GM18499 (cell line): ENCODE data around the gene HAAO.

ENCODE experiments used
- ATAC-seq: cut with Tn5 transposase; IDR thresholded peaks from one replicate; pipeline ENCODE4 v1.9.1; 2021; ENCODE audit warnings: moderate number of reproducible peaks; ENCODE audit not compliant: insufficient read depth, unreplicated experiment

Gene HAAO

DNA sequence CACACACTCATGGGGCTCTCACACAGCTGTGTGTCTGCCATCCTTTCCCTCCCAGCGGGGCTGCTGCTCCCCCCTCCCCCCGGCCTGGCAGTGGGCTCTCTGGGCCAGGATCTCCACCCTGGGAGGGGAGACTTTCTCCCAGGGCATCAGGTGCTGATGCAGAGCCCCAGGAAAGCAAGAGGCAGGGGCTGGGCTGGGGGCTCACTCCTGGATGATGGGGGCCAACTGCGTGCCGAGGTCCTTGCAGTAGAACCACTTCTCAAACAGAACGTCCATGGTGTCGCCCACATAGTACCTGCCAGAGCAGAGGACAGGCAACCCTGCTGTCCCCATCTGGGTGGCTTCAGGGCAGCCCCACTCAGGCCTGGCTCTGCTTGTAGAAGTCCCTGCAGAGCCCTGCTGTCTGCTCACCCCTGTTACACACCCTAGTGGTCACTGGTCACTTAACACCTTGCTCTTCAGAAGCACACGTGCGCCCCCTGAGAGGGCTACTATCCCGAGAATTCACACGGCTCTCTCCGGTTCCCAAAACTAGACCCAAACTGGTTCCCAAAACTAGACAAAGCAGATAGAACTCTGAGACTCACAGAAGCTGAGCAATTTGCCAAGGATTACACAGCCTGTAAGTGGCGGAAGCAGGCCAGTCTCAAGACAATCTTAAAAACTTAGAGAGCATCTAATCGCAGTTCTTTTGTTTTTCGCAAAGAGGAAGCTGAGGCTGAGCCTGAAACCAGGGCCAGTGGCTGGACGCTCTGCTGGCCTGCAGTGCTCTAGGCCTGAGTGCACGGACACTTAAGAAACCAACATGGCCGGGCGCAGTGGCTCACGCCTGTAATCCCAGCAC, 21.9 kb downstream of the HAAO start:
- no peak for ATAC-seq

DNA sequence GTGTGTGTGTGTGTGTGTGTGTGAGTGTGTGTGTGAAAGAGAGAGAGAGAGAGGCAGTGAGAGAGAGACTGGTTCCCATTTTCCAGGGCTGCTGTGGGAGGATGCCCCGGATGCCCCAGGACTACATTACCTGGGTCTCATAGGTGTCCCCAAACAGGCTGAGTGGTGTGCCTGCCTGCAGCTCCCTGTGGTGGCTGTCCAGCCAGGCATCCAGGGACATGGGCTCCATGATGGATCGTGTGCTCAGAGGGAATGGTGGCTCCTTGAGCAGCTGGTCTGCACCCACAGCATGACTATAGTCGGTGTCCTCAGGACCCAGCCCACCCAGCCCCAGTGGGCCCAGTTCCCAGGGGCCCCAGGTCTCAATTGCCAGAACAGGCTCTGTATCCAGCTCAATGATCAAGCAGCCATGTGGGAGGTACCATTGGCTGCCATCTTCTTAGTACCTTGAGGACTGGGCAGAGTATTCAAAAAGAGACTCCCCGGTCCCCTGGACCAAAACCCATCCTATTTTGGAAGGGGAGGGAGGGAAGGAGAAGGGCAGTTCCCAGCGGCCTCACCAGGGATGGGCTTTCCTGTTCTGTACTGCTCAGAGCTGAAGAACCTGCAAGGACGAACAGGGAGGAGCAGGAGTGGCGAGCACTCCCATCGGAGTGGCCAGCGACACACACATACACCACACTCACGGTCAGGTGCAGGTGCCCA, 22.6 kb downstream of the HAAO start:
- ATAC-seq = no peak

DNA sequence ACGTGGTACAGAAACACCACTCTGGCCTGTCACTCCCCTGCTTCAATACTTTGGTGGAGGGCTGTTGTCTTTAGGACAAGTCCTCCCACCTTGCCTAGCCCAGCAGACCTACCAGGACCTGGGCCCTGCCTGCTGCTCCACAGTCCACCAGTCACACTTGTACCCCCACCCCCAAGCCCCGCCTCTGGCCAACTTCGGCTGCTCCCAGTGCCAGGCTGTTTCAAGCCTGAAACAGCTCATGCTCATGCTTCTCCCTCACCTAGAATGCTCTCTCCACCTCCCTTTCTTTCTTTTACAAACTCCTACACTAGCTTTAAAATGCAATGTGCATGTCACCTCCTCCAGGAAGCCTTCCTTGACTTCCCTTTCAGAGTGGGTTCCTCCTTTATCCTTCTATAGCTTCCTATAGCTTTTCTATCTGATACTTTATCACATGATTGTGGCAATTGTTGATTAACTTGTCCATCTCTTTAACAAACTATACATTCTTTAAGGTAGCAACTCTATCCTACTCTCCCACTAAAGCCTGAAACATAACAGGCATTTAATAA, 23.6 kb downstream of the HAAO start:
- ATAC-seq = no peak

DNA sequence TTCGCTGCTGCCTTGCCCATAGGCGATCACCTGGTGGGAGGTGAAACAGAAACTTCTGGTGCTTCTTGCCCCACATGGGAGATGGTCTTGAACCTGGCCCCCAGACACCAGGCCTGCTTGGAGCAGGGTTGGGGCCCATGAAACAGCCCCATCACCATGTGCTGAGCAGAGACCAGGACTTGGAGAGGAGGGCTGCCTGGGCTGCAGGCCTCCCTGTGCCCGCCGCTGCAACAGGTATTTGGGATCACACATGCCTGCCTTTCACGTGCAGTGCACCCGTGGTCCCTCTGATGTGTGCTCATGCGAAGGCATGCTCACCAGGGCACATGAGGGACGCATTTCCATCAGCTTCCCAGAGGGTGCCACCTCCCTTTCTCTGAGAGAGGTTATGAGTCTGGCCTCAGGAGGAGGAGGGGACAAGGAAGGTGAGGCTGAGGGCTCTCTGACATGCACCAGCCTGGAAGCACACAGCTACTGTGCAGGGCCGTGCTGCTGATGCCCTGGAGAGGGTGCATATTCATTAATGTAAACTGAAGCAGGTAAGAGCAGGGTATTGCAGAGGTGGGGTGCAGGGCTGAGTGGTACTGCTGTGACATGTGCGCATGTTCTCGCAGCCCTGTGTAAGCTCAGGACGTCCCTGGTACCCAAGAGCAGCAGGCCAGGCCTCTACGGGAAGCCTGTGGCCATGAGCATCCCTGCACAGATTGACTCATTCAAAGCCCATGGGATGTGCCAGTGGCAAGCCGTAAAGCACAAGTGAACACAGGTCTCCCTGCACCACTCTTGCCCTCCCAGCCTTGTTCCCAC, 24.3 kb downstream of the HAAO start:
- ATAC-seq = no peak

DNA sequence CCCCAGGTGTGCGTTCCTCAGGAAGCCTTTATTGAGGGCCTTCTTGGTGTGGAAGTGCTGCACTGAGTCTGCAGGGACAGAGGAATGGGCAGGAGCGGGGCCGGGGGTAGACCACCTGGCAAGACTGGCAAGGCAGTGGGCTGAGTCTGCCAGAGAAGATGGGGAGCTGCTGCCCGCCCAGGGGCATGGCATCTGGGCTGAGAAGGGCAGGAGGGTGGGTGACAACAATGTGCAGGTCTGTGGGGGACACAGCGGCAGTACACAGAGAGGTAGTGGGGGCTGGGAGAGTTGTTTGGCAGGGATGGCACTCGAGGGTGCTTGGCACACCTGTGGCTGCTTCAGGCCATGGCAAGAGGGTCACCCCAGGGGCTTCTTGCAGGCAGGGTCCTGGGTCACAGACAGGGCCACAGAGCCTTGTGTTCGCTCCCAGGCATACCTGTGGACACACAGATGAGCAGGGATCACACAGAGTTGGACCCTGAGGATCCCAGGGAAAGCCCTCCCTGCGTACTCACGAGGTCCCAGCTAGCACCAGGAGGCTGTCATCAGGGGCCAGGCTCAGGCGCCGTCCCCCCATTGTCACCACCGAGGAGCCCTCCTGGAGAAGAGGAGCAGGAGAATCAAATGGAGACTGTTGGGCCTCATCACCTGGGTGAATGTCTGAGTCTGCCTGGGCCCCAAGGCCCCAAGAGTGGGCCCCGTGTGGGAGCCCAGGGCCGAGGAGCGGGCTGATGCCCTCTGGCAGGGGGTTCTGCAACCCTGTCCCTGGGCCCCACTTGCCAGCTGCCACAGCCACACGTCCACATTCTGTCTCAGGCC, 25.1 kb downstream of the HAAO start:
- ATAC-seq = no peak

DNA sequence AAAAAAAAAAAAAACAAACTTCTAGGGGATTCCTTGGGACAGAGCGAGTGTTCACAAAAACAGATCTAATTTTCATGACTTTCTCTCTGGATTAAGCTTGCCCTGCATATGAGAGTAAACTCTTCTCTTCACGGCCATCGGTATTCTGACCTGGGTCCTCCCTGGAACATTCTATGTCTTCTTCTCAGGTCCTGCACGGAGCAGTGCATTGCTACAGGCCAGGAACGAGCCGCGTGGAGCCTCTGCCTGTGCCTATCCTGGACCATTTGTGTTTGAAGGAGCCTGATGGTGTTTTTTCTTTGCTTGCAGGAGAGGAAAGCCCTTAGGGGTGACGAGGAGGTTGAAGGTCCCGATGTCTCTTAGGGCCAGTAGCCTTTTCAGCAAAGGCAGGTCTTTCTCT, 26.7 kb downstream of the HAAO start:
- ATAC-seq = no peak

DNA sequence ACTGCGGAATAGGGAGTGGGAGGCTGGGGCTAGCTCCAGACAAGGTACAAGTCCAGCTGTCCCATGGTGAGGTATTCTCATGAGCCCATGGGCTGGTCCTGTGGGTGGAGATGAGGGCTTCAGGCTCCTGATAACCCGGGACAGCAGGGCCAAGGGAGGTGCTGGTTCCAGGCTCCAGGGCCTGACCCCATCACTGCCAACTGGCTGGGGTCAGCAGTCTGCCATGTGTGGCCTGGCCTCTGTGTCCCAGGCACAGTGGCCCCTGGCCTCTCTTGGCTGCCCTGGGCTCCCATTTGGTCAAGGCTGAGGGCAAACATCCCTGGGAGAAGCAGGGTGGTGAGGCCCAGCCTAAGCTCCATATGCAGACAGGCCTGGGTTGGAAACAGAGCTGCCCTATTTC, 27.5 kb downstream of the HAAO start:
- ATAC-seq = no peak

DNA sequence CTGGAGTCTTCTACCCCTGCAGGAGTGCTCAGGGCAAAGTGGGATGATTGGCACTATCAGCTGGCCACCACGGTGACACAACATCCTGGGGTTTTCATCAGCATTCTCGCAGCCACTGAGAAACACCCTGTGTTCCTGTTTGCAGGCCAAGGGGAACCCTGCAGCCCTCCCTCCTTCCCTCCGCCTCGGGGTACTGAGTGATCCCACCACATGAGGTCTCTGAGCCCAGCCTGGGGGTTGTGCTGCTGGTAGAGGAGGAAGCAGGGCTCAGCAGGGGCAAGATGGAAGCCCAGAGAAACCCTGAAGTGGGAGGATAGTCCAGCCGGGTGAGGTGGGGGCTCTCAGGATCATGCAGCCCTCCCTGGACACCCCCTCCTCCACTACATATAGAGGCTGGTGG, 28.3 kb downstream of the HAAO start, which contains the start of gene OXER1:
TSS of gene OXER1 (minus strand) at position 40 of the 400 bp plus-strand sequence. CDS start 73 bp downstream, outside the sequence.
- ATAC-seq = no peak

DNA sequence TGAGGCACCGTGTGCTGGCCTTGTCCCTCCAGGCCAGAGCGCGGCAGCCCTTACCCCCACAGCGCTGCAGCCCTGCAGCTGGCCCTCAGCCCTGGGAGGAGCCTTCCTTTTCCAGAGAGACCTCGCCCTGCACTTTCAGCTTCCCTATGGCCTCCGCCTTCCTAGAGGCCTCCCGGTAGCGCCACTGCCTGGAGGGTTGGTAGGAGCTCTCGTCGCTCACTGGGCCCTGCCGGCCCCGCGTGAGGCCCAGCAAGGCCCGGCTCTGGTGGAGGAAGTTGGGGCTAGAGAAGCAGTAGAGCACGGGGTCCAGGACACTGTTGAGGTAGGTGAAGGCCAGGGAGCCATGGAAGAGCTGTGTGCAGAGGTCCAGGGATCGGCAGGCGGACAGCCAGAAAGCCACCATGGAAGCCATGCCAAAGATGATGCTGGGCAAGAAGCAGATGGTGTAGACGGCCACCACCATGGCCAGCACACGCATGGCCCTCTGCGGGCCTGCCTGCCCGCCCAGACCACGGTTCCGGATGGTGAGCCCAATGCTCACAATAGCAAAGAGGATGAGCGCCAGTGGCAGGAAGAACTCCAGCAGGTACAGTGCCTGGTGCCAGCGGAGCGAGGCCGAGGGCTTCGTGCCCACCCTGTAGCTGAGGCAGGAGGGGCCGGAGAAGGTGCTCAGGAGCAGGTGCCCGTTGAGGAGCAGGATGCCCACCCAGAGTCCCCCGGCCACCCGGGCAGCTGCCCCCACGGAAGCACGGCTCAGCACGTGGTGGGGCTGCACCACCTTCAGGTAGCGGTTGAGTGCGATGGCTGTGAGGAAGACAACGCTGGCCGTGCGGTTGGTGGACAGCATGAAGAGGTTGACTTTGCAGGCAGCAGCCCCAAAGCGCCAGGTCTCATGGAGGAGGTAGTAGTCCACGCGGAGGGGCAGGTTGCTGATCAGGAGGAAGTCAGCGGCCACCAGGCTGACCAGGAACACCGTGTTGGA, 29.3 kb downstream of the HAAO start:
- ATAC-seq = no peak

DNA sequence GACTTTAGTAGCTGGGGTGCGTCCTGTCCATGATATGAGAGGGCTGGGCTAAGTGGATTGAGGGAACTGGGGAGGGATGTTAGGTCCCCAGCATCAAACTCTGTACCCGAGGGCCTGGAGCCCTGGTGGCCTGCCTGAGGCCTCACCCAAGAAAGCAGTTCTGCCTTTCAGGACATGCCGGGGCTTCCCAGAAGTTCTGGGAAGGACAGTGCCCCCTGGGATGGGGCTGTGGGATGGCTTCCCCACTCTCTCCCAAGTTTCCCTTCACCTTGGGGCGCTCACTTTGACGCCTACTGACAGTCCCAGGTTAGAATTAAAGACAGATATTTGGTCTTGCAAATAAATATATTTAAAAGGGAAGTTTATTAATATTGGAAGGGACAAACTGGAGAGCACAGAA, 30.2 kb downstream of the HAAO start:
- ATAC-seq = no peak

DNA sequence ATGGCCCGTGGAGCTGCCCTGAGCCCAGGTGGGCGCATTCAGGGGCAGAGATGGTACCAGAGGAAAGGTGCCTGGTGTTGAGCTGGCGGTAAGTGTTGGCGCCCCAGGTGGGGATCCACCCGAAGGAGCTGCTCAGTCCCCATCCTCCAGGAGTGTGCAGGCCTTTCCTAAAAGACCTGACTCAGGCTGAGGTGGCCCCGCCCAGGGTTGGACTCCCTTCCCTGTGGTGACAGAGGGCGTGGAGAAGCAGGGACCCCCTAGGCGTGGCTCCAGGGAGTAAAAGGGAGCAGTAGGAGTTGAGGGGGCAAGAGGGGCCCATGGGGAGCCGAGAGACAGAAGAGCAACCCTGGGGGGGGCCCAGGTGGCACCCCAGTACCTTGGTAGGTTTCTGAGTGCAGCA, 30.8 kb downstream of the HAAO start:
- ATAC-seq = no peak

DNA sequence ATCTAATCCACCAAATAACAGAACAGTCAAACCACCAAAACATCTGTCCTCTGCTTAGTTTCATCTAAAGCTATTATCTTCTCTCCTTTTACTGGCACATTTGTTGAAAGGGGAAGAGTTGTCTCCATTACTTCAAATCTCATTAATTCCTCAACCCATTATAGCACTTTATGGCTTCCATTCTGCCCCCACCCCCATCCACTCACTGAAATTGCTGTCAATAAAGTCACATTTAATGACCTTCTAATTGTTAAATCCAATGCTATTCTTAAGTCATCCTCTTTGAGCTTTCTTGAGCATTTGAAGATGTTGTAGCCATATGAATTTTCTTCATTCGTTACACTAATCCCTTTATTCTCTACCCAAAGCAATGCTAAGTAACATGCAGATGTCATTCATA, 33.6 kb downstream of the HAAO start:
- ATAC-seq = no peak

DNA sequence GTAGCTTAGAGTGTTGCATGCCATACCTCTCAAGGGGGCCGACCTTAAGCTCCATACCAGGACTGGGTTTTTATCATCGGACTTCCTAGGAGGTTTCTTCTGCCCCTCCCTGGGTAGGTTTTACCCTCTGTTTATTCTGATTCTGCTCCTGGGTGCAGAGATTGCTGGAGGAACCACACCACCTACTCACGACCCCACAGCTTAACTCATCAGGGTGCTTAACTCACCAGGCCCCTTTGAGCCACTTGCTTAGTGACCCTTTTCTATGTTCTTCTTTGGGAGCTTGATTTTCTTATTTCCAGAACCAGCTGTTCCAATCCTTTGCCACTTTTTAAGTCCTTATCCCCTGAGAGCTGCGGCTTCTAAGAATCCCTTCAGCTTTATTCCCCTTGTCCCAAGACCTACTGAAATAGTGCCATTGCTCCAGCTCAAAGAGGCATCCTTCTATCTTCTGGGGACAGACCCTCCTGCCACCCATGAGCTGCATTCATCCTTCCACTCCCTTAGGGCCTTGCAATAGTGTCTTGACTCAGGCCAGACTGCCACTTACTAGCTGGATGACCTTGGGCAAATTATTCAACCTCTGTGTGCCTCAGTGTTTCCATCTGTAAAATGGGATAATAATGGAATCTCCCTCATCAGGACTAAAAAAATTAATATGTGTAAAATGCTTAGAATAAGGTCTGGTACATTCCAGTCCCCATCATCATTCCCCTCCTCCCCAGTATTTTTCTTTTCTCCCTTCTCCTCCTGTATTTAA, 34.2 kb downstream of the HAAO start:
- no peak for ATAC-seq

DNA sequence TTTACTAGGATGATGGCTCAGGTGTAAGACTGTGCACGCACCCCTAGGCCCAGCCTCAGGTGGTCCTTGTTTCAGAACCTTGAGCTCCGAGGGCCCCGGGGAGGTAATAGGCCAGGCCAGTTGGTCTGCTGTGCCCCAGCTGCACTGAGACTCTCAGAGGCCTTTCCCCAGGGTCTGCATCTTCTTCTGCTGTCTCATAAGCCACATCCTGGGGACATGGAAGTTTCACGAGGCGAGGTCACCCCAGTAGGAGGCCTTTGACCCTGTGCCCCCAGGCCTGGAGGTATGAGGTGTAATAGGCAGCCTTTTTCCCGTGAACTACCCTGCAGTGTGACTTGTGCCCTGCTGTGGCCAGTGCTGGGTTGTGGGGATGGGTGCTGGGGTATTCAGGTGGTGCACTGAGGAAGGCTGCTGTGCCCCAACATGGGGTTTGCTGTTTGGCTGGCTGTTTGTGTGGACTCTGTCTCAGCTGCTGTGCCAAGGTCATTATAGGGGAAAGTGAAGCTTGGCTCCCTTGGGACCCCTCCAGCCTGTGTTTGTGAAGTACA, 35.3 kb downstream of the HAAO start:
- no peak for ATAC-seq

DNA sequence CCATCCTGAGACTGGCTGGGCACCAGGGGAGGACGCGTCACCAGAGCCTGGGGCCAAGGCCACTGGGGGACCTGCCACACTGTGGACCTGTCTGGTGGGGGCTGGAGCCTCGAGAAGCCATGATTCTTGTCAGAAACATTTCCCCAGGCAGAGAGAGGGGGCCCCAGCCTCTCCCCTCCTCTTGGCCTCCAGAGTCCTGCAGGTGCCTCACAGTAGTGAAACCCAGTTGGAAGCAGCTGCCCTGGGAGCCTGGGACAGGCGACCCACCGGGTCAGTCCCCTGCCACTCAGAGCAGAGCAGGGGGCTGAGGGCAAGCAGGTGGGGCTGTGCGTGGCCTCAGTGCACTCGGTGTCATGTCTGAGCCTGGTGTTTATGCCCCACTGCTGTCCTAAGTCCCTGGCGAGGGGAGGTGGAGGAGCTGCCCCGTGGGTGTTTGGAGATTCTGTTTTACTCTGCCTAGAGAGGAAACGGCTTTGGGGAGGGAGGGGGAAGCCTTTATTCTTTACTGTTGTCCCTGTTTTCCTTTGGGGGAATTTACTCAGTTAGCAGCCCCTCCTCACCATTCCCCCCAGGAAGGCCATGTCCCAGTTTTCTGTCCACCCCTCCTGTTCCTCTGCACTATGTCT, 36.1 kb downstream of the HAAO start:
- no peak for ATAC-seq

DNA sequence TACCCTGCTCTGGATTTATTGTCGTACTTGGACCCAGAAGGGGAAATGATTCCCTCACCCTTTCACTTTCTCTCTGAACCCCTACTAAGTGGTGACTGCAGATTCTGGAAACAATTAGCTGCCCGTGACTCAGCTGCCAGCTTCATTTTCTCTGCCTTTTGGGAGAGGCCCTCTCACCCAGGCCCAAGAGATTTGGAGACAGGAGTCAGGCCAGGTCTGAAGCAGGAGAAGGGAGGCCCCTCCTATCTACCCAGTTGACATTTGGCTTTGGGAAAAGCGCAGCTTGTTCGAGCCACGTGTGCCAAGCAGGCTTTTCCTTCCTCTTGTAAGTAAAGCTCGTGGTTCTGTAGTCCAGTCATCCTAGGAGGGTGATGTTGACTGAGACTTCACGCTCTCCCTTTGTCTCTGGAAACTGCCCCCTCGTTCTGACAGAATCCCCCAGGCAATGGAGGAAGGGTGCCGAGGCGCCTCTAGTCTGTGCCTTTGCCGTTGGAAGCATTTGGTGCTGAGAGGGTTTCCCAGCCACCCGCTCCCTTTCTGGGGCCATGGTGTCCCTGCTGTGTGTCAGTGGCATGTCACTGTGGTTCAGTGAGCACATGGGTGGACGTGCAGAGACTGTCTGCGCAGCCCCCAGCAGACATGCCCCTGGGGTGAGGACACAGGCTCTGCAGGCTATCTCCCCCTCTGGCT, 37.0 kb downstream of the HAAO start:
- no peak for ATAC-seq

DNA sequence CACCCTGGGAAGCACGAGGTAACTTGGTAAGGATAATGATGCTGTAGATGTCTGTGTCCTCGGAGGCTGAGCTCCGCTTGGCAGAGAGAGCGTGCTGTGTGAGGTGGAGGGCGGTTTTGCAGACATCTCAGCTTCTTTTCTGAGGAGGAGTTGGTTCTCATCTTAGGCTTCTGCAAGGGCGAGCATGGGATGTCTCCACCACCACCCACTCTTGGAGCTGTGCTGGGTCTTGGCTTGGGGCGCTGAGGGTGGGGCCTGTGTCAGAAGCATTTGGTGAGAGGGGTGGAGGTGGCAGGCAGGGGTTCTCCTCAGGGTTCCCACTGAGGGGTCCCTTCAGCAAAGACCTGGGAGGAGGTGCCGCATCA, 37.6 kb downstream of the HAAO start:
- ATAC-seq = no peak
